HG03175 (cell line): ENCODE results near the gene SLC11A1.

ENCODE experiments used
- ATAC-seq: cut with Tn5 transposase; IDR thresholded peaks from one replicate; pipeline ENCODE4 v1.9.1; 2021; ENCODE audit warnings: mild to moderate bottlenecking, moderate library complexity; ENCODE audit not compliant: unreplicated experiment

The SLC11A1 gene

DNA sequence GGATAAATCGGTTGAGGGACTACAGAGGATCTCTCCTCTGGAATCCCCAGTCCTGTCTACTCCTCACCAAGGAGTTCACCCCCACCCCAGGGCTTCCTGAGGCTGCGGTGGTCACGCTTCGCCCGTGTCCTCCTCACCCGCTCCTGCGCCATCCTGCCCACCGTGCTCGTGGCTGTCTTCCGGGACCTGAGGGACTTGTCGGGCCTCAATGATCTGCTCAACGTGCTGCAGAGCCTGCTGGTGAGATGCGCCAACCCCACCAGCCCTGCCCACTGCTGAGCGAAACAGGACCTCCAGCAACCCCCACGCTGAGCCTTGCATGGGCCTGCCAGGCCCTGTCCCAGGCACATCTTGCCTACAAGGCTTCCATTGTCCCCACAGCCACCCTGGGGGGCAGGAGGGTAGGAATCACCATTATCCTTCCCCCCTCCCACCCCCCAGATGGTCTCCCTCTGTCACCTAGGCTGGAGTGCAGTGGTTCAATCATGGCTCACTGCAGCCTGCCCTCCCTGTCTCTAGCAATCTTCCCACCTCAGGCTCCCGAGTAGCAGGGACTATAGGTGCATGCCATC, 10.9 kb downstream of the SLC11A1 start:
- ATAC-seq = no peak

DNA sequence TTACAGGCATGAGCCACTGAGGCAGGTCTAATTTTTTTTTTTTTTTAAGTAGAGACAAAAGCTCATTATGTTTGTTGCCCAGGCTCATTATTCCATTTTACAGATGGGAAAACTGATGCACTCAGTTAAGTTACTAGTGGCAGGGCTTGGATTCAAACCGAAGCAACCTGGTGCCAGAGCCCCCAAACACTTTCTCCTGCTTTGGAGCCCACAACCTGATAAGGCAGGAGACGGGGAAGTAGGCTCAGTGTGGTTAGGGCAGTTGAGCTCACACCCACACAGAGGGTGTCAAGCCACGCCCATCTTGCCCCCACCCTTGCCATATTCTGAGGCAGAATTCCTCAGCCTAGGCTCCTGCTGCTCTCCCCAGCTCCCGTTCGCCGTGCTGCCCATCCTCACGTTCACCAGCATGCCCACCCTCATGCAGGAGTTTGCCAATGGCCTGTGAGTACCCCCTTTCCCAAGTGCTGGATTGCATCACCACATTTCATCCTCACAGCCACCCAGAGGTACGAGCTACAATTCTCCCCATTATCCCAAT, 11.7 kb downstream of the SLC11A1 start:
- ATAC-seq = no peak

DNA sequence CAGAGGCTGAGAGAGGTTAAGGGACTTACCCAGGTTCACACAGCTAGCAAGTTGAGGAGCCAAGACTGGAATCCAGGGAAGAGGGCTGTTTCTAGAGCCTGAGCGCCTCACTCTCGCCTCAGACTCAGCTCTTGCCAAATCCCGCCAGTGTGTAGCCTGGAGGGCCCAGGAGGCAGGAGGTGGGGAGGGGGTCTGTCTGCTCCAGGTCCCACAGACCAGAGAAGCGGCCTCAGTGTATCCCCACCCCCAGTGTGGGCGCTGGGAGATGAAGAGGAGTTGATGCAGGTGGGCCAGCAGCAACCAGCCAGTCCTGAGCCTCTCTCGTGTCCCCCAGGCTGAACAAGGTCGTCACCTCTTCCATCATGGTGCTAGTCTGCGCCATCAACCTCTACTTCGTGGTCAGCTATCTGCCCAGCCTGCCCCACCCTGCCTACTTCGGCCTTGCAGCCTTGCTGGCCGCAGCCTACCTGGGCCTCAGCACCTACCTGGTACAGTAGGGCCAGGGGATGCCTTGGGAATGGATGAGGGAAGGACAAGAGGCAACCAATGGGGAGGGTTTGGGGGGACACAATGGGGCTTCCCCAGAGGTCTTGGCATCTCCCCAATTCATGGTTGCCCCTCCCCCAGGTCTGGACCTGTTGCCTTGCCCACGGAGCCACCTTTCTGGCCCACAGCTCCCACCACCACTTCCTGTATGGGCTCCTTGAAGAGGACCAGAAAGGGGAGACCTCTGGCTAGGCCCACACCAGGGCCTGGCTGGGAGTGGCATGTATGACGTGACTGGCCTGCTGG, 12.4 kb downstream of the SLC11A1 start:
- ATAC-seq = no peak

DNA sequence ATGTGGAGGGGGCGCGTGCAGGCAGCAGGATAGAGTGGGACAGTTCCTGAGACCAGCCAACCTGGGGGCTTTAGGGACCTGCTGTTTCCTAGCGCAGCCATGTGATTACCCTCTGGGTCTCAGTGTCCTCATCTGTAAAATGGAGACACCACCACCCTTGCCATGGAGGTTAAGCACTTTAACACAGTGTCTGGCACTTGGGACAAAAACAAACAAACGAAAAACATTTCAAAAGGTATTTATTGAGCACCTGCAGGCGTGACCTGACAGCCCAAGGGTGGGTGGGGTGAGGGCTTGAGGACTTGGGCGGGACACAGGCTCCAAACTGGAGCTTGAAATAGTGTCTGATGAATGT, 13.0 kb downstream of the SLC11A1 start:
- ATAC-seq = no peak

DNA sequence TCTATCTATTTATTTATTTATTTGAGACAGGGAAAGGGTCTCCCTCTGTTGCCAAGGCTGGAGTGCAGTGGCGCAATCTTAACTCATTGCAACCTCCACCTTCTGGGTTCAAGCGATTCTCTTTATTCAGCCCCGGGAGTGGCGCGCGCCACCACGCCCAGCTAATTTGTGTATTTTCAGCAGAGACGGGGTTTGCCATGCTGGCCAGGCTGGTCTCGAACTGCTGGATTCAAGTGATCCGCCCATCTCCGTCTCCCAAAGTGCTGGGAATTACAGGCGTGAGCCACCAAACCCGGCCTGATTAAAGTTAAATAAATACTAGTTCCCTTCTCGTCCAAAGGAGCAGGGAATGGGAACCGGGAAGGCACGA, 13.4 kb downstream of the SLC11A1 start:
- ATAC-seq = no peak

DNA sequence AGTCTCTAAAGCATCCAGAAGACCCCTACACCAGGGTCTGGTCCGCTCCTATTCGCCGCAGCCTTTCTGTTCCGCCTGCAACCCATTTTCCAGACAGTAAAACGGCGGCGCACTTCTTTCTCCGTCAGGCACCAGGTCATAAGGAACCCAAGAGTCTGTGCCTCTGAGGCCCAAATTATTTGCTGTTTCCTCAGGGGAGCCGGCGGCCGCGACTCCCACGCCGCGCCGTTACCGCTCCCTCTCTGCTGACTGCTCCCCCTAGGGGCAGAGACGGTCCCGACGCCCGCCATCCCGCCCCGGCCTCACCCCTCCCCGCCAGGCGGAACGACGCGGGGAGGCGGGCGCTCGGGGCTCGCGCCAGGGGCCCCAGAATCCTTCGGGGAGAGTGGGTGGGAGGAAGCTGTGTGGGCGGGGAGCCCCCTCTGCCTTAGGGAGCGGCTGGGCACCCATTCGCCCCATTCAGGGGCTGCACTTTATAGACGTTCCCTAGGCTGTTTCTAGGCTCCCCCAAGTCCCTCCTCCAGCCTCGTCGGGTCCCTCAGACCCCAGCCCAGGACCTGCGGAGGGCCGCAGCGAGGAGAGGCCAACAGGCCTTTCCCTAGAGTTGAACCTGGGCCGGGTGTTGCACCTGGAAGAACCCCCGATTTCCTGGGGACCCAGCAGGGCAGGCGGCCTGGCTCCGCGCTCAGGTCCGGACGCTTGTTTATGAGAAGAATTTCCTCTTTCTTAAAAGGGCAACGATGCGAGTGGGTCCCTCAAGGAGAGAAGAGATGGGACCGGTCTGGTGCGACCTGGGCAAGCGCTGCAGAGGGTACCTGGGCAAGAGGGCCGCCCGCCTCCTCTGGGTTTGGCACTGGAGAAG, 14.0 kb downstream of the SLC11A1 start:
- peak; percentile 51 for ATAC-seq

DNA sequence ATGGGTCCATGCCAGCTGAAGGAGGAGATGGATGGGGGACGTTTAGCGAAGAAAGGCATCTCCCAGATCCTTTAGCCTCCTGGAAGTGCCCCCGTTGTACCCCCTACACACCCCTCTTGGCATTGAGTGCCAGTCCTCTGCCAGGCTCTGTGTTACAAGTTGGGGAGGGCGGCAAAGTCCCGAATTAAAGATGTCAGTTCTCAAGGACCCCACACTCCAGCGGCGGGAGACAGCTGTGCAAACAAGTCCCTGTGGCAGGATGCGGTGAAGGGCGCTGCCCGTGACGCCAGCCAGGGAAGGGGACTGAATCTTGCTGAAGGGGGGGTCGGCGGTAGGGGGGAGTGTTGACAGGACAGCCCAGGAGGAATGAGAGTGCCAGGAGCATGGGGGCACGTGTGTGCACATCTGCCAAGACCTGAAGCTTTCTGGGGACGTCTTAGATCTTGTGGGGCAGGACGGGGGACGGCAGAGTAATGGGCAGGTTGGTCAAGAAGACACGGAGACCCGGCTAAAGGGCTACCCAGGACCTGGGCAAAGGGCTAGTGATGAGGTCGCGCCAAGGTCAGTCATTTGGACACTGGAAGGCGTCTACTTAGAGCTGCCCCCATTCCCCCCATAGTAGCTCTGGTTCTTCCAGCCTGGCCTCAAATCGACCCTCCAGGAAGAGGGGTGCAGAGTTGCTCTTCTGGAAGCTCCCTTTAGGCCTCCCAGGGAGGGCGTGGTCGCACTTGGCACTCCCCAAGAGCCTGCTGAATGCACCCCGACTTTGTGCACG, 14.8 kb downstream of the SLC11A1 start:
- ATAC-seq = no peak

DNA sequence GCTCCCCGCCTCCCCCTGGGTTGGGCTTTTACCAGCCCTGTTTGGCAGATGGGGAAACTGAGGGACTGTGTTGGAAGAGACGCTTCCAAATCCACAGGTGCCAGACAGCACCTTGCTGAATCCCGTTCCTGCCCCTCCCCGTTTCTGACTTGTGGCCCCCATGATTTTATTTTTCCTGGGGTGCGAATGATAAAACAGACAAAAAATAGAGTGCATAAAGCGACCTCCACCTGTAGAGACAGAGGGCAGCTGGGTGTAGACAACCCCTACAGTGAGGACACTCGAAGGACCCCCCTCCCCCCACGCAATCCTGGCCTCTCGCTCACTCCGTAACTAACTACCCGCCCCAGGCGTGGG, 15.4 kb downstream of the SLC11A1 start:
- no peak for ATAC-seq

DNA sequence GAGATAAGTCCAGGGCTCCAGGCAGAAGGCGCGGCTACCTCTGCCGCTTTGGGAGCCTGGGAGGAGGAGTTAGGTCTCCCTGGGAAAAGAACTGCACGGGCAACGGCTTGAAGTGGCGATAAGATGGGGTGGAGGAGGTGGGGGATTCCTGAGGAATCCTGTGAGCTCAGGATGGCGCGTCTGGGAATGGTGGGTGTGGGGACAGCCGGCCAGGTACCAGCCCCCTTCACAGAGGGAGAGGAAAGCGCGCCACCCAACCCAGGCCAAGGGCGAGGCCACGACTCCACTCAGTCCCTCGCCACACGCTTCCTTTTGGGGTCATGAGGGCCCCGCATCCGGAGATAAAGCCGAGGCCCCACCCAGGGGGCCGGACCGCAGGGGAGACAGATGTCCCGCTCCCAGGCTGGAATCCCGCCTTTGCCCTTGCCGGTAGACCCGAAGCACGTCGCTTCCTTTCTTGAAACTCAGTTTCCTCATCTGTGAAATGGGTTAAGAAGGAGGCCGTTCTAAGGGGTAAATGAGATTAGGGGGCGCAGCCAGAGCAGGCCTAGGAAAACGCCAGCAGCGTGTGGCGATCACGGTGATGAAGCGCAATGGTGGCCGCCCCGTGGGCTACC, 15.9 kb downstream of the SLC11A1 start:
- ATAC-seq = no peak

DNA sequence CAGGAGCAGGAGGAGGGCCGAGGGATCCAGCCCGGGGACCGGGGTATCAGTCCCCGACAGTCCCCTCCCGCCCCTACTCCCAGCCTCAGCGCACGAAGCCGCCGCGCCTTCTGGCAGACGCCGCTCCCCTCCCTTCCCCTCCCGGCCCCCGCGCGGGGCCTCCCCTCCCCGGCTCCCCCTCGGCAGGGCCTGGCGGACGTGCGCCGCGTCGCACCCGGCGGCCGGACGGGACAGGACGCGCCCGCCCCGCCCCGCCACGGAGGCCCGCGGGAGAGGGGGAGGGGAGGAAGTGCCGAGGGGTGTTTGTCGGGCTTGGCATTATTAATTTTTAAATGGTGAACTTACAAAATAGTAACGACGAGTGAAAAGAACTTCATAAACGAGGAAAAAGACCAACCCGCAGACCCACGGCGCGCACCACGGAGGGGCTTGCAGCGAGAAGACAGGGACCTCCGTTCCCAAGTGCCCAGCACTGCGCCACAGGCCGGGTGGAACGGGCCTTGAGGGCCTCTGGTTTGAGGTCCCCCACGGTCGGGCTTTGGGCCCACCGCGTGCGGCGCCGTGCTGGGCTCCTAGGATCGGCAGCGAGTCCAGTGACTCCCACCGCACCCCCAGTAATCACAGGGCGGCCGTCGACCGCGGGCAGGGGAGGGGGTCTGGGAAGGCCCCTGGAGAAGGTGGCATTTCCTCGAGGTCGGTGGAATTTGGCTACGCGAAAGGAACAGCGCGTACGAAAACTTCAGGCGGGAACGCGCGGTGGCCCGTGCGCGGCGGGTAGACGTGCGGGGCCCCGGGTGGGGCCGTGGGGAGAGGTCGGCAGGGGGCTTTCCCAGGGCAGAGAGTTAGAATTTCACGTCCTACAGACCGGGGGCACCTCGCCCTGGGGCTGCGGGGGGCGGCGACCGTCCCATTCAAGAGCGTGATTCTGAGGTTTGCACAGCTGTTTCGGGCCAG, 16.6 kb downstream of the SLC11A1 start:
- ATAC-seq = peak; percentile 22

DNA sequence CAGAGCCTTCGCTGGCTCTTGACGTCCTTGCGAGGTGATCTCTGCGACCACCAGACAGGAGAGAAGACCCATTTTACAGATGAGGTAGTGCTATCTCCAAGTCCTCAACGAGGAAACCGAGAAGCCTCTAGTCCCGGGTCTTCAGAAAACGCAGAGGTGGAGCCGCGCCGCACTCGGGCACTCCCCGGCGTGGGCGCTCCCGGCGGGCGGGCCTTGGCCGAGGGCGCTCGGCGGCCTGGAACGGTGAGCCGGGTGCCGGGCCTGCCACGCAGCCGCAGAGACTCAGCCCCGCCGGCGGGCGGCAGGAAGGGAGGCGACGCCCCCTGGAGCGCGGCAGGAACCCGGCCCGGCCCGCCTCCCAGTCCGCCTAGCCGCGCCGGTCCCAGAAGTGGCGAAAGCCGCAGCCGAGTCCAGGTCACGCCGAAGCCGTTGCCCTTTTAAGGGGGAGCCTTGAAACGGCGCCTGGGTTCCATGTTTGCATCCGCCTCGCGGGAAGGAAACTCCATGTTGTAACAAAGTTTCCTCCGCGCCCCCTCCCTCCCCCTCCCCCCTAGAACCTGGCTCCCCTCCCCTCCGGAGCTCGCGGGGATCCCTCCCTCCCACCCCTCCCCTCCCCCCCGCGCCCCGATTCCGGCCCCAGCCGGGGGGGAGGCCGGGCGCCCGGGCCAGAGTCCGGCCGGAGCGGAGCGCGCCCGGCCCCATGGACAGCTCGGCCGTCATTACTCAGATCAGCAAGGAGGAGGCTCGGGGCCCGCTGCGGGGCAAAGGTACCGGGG, 17.5 kb downstream of the SLC11A1 start, which contains the start of gene CTDSP1:
Gene CTDSP1 (plus strand): TSS at position 478 of the 776 bp plus-strand sequence. CDS start 223 bp downstream, at position 701.
- ATAC-seq = peak; percentile 34

DNA sequence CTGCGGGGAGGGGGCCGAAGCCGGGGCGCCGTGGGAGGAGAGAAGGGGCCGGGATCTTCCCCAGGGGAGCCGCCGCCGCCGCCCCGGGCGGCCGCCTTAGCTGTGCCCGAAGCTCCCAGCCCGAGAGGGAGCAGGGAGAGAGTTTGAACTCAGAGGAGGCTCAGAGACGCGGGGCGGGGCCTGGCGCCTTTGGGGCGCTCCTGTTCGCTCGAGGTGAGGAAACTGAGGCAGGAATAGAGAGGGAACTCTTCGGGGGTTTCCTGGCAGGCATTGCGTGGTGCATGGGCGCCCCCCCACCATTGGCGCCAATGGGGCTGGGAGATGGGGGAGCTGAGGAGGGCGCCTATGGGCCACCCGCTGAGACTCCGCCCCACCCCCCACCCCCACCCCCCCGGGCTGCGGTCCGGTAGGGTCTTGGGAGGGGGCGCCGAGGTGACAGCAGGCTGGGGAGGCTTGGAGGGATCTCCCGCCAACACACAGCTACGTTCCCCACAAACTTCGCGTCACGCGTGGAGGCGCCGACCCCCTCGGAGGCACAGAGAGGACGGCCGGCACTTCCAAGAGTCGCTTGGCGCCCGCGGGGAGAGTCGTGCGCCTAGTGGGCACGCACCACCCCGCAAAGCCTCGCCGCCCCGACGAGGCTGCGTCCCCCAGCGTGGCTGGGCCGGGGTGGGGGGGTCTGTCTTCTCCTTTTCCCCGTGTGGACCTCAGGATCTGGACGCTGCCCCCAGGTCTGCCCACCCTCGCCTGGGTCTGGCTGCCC, 18.3 kb downstream of the SLC11A1 start:
- ATAC-seq = no peak

DNA sequence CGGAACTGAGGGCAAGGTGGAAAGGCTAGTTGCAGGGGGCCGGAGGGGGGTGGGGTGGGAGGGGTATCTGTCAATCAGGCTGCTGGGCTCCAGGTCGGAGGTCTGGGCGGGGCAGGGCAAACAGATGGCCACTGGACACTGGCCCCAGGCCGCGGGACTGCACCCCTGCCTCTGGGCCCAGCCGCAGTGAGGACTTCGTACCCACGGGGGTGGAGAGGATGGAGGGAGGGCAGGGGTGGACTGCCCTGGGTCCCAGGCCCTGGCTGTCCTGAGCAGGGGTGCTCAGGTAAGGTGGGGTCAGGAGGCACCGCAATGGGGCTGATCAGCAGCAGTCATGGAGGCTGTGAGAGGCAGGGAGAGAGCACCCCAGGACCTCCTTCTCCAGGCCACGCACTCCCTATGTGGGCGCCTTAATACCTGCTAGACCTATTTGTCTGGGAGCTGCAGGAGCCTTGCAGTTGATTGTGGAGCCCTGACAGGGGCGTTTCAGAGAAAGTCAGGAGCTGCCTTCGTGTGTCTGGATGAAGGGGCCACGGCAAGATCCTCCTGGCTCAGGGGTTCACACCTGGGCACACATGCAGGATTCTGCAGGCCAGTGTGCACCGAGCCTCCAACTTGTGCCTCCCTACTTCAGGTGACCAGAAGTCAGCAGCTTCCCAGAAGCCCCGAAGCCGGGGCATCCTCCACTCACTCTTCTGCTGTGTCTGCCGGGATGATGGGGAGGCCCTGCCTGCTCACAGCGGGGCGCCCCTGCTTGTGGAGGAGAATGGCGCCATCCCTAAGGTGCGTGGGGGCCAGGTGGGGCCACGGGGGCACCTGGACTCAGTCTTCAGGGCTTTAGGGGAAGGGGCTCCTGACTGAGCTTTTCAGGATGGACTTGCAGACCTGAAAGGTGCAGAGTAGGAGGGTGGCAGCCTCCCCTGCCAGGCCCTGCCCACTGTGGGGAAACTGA, 19.1 kb downstream of the SLC11A1 start:
- ATAC-seq = no peak

DNA sequence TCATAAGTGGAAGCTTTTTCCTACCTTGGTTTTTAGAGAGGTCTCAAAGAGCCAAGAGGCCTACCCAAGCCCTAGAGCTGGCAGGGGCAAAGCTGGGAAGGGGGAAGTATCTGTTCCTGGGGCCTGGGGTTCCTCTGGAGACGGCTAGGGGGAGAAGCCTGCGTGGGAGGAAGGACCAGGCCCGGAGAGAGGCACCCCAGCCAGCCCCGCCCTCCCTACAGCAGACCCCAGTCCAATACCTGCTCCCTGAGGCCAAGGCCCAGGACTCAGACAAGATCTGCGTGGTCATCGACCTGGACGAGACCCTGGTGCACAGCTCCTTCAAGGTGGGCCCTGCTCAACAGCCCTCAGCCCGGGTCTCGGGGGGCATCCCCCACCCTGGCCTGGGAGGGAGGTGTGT, 19.8 kb downstream of the SLC11A1 start:
- no peak for ATAC-seq

DNA sequence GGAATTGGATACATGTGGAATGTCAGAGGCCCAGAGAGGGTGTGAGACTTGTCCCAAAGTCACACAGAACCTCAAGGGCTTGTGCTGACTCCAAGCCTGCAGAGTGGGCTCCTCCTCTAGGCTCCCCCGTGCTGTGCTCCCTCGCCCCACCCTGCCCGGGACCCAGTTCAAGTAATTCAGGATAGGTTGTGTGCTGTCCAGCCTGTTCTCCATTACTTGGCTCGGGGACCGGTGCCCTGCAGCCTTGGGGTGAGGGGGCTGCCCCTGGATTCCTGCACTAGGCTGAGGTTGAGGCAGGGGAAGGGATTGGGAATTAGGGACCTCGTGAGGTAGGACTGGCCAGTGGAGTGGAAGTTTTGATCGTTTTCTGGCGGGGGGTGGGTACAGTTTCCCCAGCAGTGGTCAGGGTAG, 20.4 kb downstream of the SLC11A1 start:
- ATAC-seq = no peak

DNA sequence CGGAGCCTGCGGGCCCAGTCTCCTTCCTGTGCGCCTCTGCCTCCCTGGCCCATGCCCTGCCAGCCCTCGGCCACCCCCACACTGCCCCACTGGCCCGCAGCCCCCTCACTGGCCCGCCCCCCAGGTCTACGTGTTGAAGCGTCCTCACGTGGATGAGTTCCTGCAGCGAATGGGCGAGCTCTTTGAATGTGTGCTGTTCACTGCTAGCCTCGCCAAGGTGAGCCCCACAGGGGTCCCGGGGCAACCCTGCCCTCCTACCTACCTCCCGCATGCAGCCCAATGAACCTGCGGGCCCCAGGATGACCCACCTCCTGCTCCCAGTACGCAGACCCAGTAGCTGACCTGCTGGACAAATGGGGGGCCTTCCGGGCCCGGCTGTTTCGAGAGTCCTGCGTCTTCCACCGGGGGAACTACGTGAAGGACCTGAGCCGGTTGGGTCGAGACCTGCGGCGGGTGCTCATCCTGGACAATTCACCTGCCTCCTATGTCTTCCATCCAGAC, 20.9 kb downstream of the SLC11A1 start:
- ATAC-seq = no peak
